ENCODE data around the gene PPIL3.

GRCh38 chr2:200860092-200860795 lies 28.6 kb downstream of the PPIL3 start:
- TF ChIP-seq CTCF (IDR thresholded peaks at IDR 0.05; ENCODE audit: borderline replicate concordance, extremely low read depth, low read length, poor library complexity, severe bottlenecking), result no peak
- no peak for TF ChIP-seq EZH2 (IDR thresholded peaks at IDR 0.05; ENCODE audit: borderline replicate concordance, low read depth, low read length, severe bottlenecking)

Measured in DND-41 (cell line).